Ovary (tissue), 3 donors: ENCODE results near the gene GPR183.

Experiments
- CTCF ChIP-seq, 3 donors: fragments of 450-650 bp in 2 of 3; fragments of 200-600 bp in 1 of 3; IDR thresholded peaks; one replicate each; pipeline versions ENCODE4 v1.5.1 to v1.8.0; 2016 to 2022; ENCODE audit warnings: antibody characterized with exemption in 3 of 3, mild to moderate bottlenecking in 1 of 3
- EP300 ChIP-seq: sonication (generic); formaldehyde crosslinking; IDR thresholded peaks from one replicate; pipeline ENCODE4 v1.6.1; 2017; ENCODE audit warnings: antibody characterized with exemption
- POLR2A ChIP-seq: fragments of 450-650 bp; IDR thresholded peaks from one replicate; pipeline ENCODE4 v1.6.1; 2017; ENCODE audit warnings: antibody characterized with exemption, mild to moderate bottlenecking, moderate library complexity
- donor health status: DM: no; HTN: no; CAD: no.

GRCh38 chr13:99332456-99332855, 25.3 kb upstream of the GPR183 start:
- TF ChIP-seq CTCF (IDR thresholded peaks at IDR 0.05) (no peak), EP300 (no peak), POLR2A (no peak)
